ENCODE data around the gene MADCAM1.

MADCAM1 gene

DNA sequence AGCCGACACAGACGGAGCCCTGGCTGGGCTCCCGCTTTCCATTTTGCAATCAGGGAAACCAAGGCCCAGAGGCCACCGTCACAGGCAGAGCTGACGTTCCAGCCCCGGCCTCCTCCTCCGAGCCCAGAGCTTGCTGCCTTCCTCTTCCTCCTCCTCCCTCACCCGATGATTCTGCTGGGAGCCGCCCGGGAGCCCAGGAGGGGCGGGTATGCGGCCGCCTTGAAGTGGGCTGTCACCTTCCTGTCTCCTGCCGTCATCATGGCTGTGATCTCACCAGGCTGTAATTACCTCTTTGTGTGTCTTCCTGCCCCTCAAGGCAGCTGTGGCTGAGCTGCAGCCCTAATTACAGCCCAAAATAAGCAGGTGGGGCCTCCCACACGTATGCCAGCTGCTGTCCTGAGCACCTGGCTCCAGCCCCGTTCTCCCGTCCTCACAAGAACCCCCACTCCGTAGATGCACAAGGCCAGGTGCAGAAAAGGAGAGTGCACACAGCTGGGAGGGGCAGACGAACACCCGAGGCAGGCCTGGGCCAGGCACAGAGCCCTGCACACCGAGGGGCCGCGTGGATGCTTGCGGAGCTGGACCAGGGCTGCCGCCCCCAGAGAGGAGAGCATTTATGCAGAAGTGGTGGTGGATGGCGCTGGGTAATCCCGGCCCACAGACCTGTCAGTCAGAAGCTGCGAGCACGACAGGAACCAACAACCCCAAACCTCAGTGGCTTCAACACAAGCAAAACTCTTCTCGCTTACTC is 15.0 kb downstream of the MADCAM1 start:
- DNase-seq = peak; percentile 85

GRCh38 chr19:512547-513365 is 16.5 kb downstream of the MADCAM1 start:
- no peak for DNase-seq

DNA sequence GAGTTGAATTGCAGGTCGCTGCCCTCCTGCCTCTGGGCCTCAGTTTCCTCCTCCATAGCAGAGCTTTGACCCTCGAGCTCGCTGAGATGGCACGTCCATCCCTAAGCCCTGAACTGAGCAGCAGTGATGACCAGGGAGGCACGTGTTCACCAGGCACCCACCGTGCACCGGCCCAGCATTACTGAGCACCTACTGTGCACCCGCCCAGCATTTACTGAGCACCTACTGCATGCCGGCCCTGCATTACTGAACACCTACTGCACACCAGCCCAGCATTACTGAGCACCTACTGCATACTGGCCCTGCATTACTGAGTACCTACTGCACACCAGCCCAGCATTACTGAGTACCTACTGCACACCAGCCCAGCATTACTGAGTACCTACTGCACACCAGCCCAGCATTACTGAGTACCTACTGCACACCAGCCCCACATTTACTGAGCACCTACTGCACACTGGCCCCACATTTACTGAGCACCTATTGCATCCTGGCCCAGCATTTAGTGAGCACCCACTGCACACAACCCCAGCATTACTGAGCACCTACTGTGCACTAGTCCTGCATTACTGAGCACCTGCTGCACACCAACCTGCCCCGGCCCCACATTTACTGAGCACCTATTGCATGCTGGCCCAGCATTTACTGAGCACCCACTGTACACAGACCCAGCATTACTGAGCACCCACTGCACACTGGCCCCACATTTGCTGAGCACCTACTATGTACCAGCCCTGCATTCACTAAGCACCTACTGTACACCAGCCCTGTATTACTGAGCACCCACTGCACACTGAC is 17.3 kb downstream of the MADCAM1 start:
- DNase-seq = no peak

- no peak for DNase-seq
Observed at GRCh38 chr19:514166-514663, 17.9 kb downstream of the MADCAM1 start.

DNA sequence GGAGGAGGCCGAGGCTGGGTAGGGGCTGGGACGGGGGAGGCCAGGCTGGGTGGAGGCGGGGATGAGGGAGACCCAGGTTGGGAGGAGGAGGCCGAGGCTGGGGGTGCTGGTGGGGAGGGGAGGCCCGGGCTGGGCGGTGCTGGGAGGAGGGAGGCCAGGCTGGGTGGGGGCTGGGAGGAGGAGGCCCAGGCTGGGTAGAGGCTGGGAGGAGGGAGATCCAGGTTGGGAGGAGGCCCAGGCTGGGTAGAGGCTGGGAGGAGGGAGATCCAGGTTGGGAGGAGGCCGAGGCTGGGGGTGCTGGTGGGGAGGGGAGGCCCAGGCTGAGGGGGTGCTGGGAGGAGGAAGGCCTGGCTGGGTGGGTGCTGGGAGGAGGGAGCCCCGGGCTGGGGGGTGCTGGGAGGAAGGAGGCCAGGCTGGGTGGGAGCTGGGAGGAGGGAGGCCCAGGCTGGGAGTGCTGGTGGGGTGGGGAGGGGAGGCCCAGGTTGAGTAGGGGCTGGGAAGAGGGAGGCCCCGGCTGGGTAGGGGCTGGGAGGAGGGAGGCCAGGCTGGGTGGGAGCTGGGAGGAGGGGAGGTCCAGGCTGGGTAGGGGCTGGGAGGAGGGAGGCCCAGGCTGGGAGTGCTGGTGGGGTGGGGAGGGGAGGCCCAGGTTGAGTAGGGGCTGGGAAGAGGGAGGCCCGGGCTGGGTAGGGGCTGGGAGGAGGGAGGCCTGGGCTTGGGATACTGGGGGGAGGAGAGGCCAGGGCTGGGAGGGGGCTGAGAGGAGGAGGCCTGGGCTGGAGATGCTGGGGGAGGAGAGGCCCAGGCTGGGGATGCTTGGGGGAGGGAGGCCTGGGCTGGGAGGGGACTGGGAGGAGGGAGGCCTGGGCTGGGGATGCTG is 21.7 kb downstream of the MADCAM1 start:
- DNase-seq = peak; percentile 98

DNA sequence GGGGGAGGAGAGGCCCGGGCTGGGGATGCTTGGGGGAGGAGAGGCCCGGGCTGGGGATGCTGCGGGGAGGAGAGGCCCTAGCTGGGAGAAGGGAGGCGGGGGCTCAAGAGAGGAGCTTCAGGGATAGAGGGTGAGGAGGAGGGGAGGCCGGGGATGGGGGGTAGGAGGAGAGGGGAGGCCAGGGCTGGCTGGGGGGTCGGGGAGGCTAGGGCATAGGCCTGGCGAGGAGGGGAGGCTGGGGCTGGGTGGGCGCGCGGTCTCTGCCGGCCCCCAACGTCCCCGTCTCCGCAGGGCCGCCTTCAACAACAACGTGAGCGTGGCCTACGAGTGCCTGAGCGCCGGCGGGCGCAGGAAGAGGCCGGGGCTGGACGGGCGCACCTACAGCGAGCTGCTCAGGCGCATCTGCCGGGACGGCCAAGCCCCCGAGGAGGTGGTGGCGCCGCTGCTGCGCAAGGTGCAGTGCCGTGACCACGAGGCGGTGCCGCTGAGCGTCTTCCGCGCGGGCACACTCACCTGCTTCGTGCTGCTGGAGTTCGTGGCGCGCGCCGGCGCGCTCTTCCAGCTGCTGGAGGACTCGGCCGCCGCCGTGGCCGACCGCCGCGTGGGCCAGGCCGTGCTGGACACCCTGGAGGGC is 22.4 kb downstream of the MADCAM1 start:
- no peak for DNase-seq

GRCh38 chr19:519449-519865 is 23.2 kb downstream of the MADCAM1 start:
- no peak for DNase-seq

DNA sequence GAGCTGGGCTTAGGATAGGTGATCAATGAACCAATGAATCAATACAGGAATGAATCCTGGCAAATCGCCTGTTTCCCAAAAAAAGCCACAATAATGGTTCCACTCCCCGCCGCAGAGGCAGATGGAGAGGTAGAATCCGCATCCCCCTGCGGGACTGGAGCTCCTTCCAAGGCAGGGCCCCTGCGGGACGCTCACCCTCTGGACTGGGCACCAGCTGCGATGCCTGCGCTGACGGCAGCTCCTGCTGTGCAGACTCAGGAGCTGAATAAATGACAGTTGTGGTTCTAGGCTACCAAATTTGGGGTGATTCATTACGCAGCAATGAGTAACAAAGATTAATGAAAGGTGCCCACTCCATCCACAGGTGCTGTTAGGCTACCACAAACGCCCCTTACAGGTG is 26.4 kb downstream of the MADCAM1 start:
- DNase-seq = no peak

- DNase-seq = peak; percentile 37
Observed at GRCh38 chr19:524062-524674, 27.9 kb downstream of the MADCAM1 start.

DNA sequence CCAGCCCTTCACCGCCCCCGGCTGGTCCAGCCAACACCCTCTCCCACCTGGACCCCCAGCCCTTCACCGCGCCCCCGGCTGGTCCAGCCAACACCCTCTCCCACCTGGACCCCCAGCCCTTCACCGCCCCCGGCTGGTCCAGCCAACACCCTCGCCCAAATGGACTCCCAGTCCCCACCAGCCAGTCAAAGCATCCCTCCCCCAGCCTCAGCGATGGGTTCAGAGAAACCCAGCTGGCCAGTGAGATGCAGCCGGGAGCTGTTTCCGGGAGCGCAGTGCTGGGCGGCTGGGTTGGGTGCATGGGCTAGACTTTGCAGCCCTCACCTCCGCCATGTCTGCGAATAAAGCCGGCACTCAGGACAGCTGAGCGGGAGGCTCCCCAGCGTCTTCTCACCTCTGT is 28.7 kb downstream of the MADCAM1 start:
- DNase-seq = no peak

DNA sequence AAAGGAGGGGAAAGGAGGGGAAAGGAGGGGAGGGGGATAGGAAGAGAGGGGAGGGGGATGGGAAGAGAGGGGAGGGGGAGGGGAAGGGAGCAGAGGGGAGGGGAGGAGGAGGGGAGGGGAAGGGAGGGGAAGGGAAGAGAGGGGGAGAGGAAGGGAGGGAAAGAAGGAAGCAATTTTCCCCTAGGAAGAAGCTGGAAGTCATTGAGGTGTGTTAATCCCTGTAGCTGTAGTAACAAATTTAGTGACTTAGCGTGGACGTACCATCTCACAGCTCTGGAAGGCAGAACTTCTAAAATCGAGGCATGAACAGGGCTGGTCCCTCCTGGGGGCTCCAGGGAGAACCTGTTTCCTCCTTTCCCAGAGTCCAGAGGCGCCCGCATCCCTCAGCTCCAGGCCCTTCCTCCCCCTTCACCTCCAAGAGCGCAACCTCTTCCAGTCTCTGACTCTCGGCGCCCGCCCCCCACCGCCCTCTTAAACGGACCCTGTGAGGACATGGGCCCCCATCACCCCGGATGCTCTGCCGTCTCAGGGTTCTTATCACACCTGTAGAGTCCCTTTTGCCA is 29.7 kb downstream of the MADCAM1 start:
- no peak for DNase-seq

- DNase-seq = no peak
Observed at GRCh38 chr19:530134-531008, 34.1 kb downstream of the MADCAM1 start.

GRCh38 chr19:531009-531752 is 34.9 kb downstream of the MADCAM1 start:
- DNase-seq = peak; percentile 84

DNA sequence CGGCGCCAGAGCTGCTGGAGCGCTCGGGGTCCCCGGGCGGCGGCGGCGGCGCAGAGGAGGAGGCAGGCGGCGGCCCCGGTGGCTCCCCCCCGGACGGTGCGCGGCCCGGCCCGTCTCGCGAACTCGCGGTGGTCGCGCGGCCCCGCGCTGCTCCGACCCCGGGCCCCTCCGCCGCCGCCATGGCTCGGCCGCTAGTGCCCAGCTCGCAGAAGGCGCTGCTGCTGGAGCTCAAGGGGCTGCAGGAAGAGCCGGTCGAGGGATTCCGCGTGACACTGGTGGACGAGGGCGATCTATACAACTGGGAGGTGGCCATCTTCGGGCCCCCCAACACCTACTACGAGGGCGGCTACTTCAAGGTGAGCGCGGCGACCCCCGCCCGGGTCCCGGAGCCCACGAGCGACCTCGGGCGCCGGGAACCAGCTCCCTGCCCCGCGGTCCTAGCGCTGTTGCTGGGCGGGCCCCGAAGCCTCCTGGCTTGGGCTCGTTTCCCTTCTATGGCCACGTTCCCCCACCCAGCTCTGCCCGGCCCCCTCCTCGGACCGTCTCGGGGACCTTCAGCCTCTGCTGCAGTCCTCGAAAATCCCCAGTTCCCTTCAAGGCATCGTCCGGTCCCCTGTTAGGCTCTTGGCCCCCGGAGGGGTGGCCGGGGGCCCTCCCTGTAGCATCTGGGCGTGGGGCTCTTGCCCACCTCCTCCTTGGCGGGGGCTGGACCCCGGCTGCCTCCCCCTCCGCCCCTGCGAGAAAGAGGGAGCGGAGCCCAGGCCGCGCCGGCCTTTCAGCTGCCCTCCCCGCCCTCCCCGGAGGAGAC is 35.7 kb downstream of the MADCAM1 start, which contains the start of gene CDC34:
CDC34 (plus strand) TSS at position 8 of the 808 bp plus-strand sequence; CDS start at position 180, 172 bp downstream.
- DNase-seq = no peak

DNA sequence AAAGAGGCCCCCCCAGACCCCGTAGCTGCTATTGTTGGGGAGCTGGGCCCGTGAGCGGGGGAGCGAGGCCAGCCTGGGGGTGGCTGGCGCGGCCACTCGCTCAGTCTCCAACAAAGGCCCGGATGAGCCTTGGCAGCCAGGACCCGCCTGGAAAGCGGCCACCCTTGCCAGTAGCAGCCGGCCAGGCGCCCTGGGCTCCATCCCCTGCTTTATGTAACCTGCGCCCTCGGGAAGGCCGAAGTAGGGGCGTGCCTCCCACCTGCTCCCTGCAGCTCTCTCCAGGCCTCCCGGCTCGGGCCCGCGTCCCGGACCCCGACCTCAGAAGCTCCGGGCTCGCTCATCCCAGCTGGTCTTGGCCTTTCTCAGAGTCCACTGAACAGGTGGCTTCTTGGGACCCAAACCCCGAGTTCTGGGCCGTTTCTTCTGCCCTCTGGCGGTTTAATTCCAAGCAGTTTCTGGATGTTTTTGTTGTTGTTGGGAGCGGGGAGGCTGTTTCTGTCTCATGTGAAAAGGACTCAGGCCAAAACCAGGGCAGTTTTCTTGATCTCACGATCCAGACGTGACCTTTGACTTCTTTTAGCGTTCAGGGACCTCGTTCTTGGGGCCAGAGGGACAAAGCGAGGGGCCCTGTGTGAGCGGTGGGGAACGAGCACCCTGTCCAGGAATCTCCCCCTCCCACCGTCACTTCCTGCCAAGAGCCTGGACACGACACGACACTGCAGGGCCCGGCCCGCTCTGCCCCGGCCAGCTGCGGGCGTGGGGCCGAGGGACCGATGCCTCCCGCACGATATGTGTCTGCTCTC is 36.5 kb downstream of the MADCAM1 start:
- peak; percentile 65 for DNase-seq

- DNase-seq = no peak
Observed at GRCh38 chr19:533364-534058, 37.2 kb downstream of the MADCAM1 start.

Measured in fibroblast of skin of right quadriceps (primary cell).